Smooth muscle cell (in vitro differentiated cells): ENCODE results near the gene CAMK2D. TPM values are rescaled to one million over a fixed set of nuclear protein-coding genes. Genes with fewer than 3 reads are reported as not detected.

Experiments used
- DNase-seq: peaks from one replicate; lab custom pipeline; 2025; ENCODE audit not compliant: unreplicated experiment; lab: John Stamatoyannopoulos, UW
- H2AFZ ChIP-seq: fragments of 200-600 bp; sonication (generic); 2 replicates; pipeline ENCODE4 v1.6.0; 2016; ENCODE audit warnings: antibody characterized with exemption, low read depth, mild to moderate bottlenecking
- H3F3A ChIP-seq: fragments of 200-600 bp; sonication (generic); 2 replicates; pipeline ENCODE4 v1.6.0; 2017; ENCODE audit warnings: antibody characterized with exemption, low read depth
- H3K27ac ChIP-seq: fragments of 200-600 bp; sonication (generic); 2 replicates; pipeline ENCODE4 v1.5.1; 2016; ENCODE audit warnings: low read depth, mild to moderate bottlenecking
- H3K27me3 ChIP-seq: fragments of 200-600 bp; sonication (generic); 2 replicates; pipeline ENCODE4 v1.6.1; 2016; ENCODE audit warnings: low read depth, mild to moderate bottlenecking
- H3K36me3 ChIP-seq: fragments of 200-600 bp; sonication (generic); 2 replicates; pipeline ENCODE4 v1.5.1; 2016; ENCODE audit warnings: low read depth
- H3K4me1 ChIP-seq: fragments of 200-600 bp; sonication (generic); 2 replicates; pipeline ENCODE4 v1.5.1; 2016; ENCODE audit warnings: low read depth
- H3K4me2 ChIP-seq: fragments of 200-600 bp; sonication (generic); 2 replicates; pipeline ENCODE4 v1.6.0; 2016; ENCODE audit warnings: mild to moderate bottlenecking
- H3K4me3 ChIP-seq: fragments of 200-600 bp; sonication (generic); 2 replicates; pipeline ENCODE4 v1.5.1; 2016; ENCODE audit warnings: mild to moderate bottlenecking
- H3K79me2 ChIP-seq: fragments of 200-600 bp; sonication (generic); 2 replicates; pipeline ENCODE4 v1.6.0; 2016; ENCODE audit warnings: low read depth, mild to moderate bottlenecking
- H3K9ac ChIP-seq: fragments of 200-600 bp; sonication (generic); 2 replicates; pipeline ENCODE4 v1.6.0; 2016; ENCODE audit warnings: low read depth
- H3K9me3 ChIP-seq: fragments of 200-600 bp; sonication (generic); replicated peaks from 2 replicates; pipeline ENCODE4 v1.5.1; 2016; ENCODE audit warnings: low read depth
- H4K20me1 ChIP-seq: fragments of 200-600 bp; sonication (generic); 2 replicates; pipeline ENCODE4 v1.6.0; 2016; ENCODE audit warnings: low read depth
- WGBS: methylation state at CpG from one replicate; pipeline ENCODE4 v1.1.7; 2016; ENCODE audit warnings: low lambda C conversion rate; 5-methylcytosine and 5-hydroxymethylcytosine counted together
- polyA plus RNA-seq: library from polyadenylated mRNA; unstranded; fragments of >200 nt; fragmentation: Nextera tagmentation; extraction: Ambion mirVana; gene quantifications from 2 replicates; pipeline ENCODE4 v1.2.1, GENCODE V29; 2016
- total RNA-seq: library from RNA; depleted of rRNA; stranded (reverse); fragments of >200 nt; gene quantifications from 2 replicates; pipeline ENCODE4 v1.2.3, GENCODE V29; 2014
- TF ChIP-seq, protein P1 (sequence below): fragments of 200-600 bp; sonication (generic); IDR thresholded peaks from 2 replicates; pipeline ENCODE4 v1.5.1; 2017; ENCODE audit warnings: borderline replicate concordance, mild to moderate bottlenecking, antibody characterized with exemption; ENCODE audit not compliant: insufficient read depth, poor library complexity, severe bottlenecking

CAMK2D gene
- total and polyA plus RNA-seq, 2 experiments from 2014 or later, result 17.2 to 36.0 TPM

DNA sequence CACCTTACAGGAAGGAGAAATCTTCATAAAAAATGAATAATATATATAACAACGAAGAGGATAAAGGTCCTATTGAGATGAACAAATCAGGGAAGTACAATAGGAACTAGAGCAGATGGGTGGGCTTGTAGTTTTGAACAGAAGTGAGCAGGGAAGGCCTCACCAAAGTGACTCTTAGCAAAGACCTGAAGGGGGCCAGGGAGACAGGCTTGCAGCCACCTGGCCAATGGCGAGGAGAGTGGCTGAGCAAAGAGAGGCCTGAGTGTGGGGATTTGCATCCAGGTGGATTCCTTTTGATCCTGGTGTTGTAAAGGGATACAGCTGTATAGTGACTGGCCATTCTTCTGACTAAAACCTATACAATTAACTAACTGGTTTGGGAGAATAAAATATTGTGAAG, 354.1 kb downstream of the CAMK2D start:
- TF ChIP-seq, protein P1, sequence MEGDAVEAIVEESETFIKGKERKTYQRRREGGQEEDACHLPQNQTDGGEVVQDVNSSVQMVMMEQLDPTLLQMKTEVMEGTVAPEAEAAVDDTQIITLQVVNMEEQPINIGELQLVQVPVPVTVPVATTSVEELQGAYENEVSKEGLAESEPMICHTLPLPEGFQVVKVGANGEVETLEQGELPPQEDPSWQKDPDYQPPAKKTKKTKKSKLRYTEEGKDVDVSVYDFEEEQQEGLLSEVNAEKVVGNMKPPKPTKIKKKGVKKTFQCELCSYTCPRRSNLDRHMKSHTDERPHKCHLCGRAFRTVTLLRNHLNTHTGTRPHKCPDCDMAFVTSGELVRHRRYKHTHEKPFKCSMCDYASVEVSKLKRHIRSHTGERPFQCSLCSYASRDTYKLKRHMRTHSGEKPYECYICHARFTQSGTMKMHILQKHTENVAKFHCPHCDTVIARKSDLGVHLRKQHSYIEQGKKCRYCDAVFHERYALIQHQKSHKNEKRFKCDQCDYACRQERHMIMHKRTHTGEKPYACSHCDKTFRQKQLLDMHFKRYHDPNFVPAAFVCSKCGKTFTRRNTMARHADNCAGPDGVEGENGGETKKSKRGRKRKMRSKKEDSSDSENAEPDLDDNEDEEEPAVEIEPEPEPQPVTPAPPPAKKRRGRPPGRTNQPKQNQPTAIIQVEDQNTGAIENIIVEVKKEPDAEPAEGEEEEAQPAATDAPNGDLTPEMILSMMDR, result no peak
- 62% methylated on average over 2 of the region's 2 CpGs for WGBS
- no peaks in the 10 kb centered on the region for H3K4me1 ChIP-seq
- H3F3A ChIP-seq, result no peaks in the 10 kb centered on the region
- H3K4me2 ChIP-seq, result no peak overlapping the region
- H3K4me3 ChIP-seq, result no peak overlapping the region
- H3K9ac ChIP-seq, result no peak overlapping the region
- H3K27me3 ChIP-seq, result no peaks in the 10 kb centered on the region
- H2AFZ ChIP-seq, result no peak overlapping the region
- no peaks in the 10 kb centered on the region for H4K20me1 ChIP-seq
- no peaks in the 10 kb centered on the region for H3K9me3 ChIP-seq
- H3K79me2 ChIP-seq, result no peaks in the 10 kb centered on the region
- H3K27ac ChIP-seq, result no peak overlapping the region
- no peak for DNase-seq
- no peaks in the 10 kb centered on the region for H3K36me3 ChIP-seq

DNA sequence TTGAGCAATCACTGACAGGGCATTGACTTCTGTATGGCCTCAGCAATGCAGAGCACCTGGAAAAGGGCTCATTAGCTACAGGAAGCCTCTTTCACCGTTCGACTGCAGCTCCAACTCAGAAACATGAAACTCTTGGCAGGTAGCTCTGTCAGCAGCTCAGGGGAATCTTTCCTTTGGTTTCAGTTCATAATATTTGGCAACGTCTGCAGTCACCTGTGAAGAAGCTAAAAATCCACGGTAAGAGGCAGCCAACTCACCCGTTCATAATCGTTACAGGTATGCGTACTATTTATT, 354.9 kb downstream of the CAMK2D start:
- Histone ChIP-seq H3K27ac (no peak overlapping the region), H3K27me3 (no peaks in the 10 kb centered on the region), H3K9me3 (no peaks in the 10 kb centered on the region), H4K20me1 (no peaks in the 10 kb centered on the region), H3K4me3 (no peak overlapping the region), H3K79me2 (no peaks in the 10 kb centered on the region), H3F3A (no peaks in the 10 kb centered on the region), H2AFZ (no peak overlapping the region), H3K36me3 (no peaks in the 10 kb centered on the region), H3K9ac (no peak overlapping the region), H3K4me1 (no peaks in the 10 kb centered on the region), H3K4me2 (no peak overlapping the region)
- 91% methylated on average over 7 of the region's 7 CpGs for WGBS
- TF ChIP-seq, protein P1, result no peak
- no peak for DNase-seq

GRCh38 chr4:113405874-113406722, 355.4 kb downstream of the CAMK2D start:
- H3K36me3 ChIP-seq, result no peaks in the 10 kb centered on the region
- H3K27me3 ChIP-seq, result no peaks in the 10 kb centered on the region
- no peaks in the 10 kb centered on the region for H3K4me1 ChIP-seq
- H3K4me3 ChIP-seq, result no peak overlapping the region
- TF ChIP-seq, protein P1, result no peak
- H2AFZ ChIP-seq, result no peak overlapping the region
- no peak overlapping the region for H3K4me2 ChIP-seq
- no peaks in the 10 kb centered on the region for H3K9me3 ChIP-seq
- H3K27ac ChIP-seq, result no peak overlapping the region
- no peak for DNase-seq
- H3K9ac ChIP-seq, result no peak overlapping the region
- H4K20me1 ChIP-seq, result no peaks in the 10 kb centered on the region
- WGBS, result 90% methylated on average over 7 of the region's 7 CpGs
- no peaks in the 10 kb centered on the region for H3F3A ChIP-seq
- no peaks in the 10 kb centered on the region for H3K79me2 ChIP-seq

DNA sequence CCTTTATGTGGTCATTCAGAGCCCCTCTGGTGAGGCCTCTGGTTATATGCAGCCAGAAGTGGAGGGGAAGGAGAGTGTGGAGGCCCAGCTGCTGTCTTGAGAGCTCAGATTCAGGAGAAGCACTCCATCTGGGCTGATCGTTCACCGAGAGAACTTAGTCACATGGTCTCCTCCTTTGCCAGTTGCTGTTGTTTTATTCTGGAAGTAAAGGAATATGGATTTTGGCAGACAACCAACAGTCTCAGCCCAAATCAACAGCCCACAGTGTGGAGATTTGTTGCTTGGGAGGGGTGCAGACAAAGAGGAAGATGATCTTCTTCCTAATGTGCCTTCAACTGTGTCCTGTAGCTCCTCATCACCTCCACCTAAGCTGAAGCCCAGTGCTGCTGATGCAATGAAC, 356.7 kb downstream of the CAMK2D start:
- no peaks in the 10 kb centered on the region for H4K20me1 ChIP-seq
- H3K27me3 ChIP-seq, result no peaks in the 10 kb centered on the region
- H3K4me3 ChIP-seq, result no peak overlapping the region
- no peak for DNase-seq
- no peaks in the 10 kb centered on the region for H3K9me3 ChIP-seq
- H2AFZ ChIP-seq, result no peak overlapping the region
- H3K4me1 ChIP-seq, result no peaks in the 10 kb centered on the region
- 95% methylated on average over 2 of the region's 2 CpGs for WGBS
- no peak overlapping the region for H3K27ac ChIP-seq
- TF ChIP-seq, protein P1, result no peak
- no peaks in the 10 kb centered on the region for H3K36me3 ChIP-seq
- H3K79me2 ChIP-seq, result no peaks in the 10 kb centered on the region
- H3K9ac ChIP-seq, result no peak overlapping the region
- no peaks in the 10 kb centered on the region for H3F3A ChIP-seq
- no peak overlapping the region for H3K4me2 ChIP-seq
